Erythroblast (primary cell): Measurements from ENCODE around the gene NOS1AP.

ENCODE experiments used
- GATA1 ChIP-seq: IDR thresholded peaks from 2 replicates; pipeline ENCODE4 v1.6.1; 2011; ENCODE audit warnings: low read depth, mild to moderate bottlenecking, control low read depth, low read length, moderate library complexity
- POLR2A ChIP-seq: IDR thresholded peaks from 2 replicates; pipeline ENCODE4 v1.6.1; 2011; ENCODE audit warnings: mild to moderate bottlenecking, low read length

GRCh38 chr1:162347281-162347680 is 277.8 kb downstream of the NOS1AP start:
- no peak for TF ChIP-seq POLR2A
- TF ChIP-seq GATA1, result no peak
